Stimulated activated CD8-positive, alpha-beta memory T cell treated with anti-CD3 and anti-CD28 coated beads, Interleukin-2, amount 100 ng/mL, for 48 hours (primary cell): ENCODE results near the gene CD69.
"Not testable (repeated sequence)": the region's sequence is repeated elsewhere in the genome, so short reads cannot be mapped to it uniquely, and the experiment has no call there.

Source experiments
- DNase-seq, 2 donors: peaks; one replicate each; pipeline ENCODE4 v3.0.0-alpha.2; 2020; ENCODE audit warnings: low read depth in 2 of 2

CD69 gene

DNA sequence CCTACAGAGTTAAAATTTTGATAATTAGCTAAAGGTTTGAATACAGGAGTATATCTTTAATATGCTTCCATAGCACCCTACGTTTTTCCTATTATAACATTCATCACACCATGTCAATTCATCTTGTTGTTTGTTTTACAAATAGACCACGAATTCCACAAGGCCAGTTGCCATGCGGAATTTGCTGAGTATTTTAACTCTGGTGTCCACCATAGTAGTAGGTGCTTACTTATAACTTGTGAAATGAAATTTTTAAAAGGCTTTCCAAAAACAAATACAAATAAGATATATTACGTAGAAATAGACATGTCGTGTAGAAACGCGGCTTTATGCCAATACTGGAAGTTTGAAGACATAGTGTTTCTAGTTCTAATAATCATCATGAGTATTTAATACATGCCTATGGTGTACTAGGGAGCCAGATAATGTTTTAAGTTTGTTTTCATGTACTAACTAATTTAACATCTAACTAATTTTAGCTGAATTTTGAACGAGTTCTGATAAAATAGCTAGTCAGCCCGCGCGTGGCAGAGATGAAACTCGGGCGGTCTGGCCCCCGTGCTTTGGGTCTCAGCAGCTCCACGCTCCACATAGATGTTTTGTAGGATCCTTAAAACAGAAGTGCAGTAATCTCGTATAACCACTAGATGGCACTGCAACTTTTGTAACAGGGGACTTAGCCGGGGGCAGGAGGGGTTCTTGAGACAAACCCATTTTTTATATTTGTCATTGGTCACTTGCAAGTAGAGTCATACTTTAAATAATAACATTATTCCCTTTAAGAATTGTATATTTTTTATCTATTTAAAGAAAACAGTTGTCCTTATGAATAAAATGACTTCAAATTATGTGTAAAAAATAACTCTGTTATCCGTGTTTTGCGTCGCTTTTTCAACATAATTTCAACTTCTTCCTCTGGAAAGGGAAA, 10.2 kb downstream of the CD69 start:
- no peak for DNase-seq

DNA sequence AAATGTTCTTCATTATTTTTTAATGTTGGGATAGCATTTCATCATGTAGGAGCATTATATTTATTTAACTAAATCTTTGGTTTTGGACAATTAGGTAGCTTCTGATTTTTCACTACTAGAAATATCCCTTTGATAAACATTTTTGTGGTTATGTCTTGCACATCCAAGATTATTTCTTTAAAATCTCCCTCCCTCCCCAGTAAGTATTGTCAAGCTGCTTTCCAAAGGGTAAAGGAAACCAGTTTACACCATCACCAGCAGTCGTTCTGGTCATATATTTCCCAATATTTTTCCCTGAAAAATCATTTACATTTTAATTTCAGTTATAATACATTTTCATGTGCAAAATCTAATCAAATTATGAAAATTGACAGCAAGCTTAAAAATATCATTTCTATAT, 11.1 kb downstream of the CD69 start:
- DNase-seq, result no peak

DNA sequence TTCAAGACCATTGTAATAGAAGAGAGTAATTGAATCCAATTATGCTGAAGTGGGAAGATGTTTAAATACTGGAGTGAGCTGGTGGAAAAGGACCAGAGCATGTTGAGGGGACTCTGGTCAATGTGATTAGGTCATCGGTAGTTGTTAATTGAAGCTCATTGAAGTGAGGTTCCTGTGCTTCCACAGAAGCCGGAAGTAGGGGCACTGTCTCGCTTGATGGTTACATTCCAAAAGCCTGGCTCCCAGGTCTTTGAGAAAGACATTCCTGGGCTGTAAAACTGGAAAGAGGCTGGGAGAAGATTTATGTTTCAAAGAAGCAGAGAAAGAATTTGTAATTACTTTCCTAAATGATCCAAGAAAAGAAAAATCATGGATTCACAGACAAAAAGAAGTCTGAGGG, 15.5 kb downstream of the CD69 start:
- no peak for DNase-seq

DNA sequence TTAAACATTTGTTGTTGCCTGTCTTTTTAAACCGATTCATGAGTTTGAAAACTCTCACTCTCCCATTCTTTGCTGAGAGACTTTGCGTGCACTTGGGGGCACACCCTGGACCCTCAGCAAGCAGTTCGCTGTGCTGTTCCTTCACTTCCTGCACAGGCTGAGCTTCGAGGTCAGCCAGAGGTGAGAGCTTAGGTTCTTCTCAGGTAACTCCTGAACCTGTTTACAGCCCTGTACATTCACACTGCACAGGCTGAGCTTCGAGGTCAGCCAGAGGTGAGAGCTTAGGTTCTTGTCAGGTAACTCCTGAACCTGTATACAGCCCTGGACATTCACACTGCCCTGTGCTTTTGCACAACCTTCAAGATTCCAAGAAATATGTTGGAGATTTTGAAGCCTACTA, 18.0 kb downstream of the CD69 start:
- DNase-seq, result no peak

DNA sequence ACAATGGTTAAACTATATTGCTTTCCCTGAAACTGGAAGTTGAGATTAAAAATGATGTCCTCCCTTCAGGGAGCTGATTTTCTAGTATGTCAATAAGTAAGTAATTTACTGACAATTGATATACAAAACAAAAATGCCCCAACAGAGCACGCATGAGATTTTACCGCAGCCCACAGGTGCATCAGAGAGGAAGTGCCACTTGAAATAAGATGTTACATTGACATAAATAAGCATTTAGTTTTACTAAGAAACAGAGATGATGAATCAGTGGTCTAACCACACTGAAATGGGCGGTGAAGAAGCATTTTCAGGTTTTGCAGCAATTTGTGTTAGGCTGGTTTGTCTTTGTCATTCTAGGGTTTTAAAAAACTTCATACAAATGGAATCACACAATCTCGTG, 19.0 kb downstream of the CD69 start:
- peak in 1 of 2 donors; percentile 51 for DNase-seq

DNA sequence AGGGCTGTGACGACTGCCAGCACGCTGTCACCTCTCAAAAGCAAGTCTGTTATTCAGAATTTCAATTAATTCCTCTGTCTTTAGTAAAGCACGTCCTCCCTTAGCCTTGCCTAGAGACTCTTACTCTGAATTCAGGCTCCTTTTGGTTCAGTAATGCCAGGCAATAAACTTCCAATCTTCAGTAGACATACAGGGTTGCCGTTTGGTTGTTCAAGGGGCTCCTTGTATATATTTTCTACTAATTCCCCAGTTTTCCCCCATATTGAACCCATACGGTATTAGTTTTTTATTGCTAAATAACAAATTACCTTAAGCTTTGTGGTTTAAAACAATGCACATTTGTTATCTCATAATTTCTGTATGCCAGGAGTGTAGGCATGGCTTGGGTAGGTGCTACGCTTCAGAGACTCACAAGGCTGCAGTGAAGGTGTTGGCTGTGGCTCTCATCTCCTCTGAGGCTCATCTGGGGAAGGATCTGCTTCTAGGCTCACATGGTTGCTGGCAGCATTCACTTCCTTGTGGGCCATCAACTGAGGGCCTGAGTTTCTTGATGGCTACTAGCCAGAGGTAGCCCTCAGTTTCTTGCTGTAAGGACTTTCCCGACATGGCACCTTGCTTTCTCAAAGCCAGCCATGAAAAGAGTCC, 20.5 kb downstream of the CD69 start:
- no peak for DNase-seq

DNA sequence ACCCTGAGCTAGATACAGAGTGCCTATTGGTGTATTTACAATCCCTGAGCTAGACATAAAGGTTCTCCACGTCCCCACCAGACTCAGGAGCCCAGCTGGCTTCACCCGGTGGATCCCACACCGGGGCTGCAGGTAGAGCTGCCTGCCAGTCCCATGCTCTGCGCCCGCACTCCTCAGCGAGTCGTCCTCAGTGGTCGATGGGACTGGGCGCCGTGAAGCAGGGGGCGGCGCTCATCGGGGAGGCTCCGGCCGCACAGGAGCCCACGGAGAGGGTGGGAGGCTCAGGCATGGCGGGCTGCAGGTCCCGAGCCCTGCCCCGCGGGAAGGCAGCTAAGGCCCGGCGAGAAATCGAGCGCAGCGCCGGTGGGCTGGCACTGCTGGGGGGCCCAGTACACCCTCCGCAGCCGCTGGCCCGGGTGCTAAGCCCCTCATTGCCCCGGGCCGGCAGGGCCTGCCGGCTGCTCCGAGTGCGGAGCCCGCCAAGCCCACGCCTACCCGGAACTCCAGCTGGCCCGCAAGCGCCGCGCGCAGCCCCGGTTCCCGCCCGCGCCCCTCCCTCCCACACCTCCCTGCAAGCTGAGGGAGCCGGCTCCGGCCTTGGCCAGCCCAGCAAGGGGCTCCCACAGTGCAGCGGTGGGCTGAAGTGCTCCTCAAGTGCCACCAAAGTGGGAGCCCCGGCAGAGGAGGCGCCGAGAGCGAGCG, 21.1 kb downstream of the CD69 start:
- not testable (repeated sequence) for DNase-seq

DNA sequence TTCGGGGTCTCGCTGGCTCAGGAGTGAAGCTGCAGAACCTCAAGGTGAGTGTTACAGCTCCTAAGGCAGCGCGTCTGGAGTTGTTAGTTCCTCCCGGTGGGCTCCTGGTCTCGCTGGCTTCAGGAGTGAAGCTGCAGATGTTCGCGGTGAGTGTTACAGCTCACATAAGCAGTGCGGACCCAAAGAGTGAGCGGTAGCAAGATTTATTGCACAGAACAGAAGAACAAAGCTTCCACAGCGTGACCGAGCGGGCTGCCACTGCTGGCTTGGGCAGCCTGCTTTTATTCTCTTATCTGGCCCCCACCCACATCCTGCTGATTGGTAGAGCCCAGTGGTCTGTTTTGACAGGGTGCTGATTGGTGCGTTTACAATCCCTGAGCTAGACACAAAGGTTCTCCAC, 21.8 kb downstream of the CD69 start:
- not testable (repeated sequence) for DNase-seq

DNA sequence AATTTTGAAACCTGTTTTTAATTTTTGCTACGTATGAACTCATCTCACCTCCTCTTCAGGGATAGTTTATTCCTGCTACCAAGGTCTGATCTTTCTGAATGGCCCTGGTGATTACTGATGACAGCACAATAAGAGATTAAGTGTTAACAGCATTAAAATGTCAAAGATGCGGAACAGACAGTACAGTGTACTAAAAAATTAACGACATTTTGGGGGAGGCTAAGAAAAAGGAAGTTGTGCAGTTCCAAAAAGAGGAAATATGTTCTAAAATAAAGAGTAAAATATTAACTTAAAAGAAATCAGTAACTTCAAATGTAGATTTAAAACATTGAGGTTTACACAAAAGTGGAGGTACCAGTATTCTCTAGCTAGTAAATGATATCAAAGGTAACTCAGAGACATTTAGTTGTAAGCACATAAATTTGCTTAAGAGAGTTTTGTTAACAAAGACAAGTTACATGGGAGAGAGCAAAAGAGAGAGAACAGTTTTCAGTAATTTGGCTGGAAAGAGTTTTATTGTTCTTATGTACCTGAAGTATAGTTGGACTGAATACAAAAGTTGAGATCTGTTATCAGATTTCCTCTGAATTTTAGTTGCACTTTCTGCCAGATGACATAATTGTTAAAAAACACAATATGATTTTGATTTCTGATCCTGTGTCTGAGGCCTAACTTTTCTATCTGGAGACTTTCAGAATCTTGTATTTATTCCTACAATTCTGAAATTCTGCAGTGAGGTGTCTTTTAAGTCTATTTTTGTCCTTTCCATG, 23.6 kb downstream of the CD69 start:
- no peak for DNase-seq

DNA sequence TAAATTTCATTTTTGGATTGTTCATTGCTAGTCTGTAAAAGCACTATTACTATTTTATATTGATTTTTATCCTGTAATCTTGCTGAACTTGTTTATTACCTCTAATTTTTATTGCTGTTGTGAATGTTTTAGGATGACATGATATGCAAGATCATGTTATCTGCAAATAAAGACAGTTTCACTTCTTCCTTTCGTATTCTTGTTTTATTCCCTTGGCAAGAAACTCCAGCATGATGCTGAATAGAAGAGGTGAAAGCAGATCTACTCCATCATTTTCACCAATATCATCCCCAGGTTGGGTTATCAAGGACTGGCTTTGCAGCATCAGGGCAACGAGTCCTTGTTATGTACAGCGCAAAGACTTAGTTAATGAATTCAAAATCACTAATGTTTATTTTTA, 25.1 kb downstream of the CD69 start:
- DNase-seq, result no peak

DNA sequence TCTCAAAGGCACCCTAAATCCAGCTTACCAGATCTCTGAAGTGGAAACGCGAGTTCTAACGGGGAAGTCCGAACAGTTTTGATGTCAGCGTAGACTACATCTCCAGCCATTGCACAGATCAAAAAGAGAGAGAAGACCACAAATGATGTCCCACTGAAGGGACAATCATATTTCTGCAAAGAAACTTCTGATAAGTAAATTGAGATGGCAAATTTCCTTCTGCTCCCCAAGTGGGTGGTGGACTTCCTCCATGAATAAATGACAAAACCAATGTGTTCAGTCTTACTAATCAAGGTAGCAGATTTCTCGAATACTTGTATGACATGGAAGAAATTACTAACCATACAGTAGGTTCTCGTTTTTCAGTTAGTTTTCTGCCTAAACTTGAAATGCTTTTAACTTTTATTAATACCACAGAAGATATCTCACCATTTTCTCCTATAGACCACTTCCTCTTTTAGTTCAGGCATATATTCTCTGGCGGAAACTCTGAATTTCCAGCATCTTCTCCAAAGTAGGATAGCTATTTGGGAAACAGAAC, 27.7 kb downstream of the CD69 start, which contains the start of gene CLECL1:
Gene CLECL1 (minus strand): TSS at position 177 of the 541 bp plus-strand sequence.
- DNase-seq, result no peak

DNA sequence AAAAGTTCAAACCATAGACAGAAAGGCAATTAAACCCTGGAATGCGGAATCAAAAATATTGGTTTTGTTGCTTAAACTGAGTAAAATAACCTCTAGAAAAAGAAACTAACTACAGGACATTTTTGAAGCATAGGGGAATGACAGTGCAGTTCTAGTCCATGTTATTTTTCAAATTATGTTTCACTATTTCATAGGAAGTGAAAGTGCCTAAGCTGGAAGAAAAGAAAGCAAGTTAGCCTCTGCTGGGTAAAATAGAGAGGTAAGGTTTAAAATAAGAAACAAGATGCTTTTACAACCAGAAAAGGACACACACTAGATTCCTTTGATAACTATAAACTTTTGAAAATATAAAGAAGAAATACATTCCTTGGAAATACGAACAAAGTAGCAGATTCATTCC, 28.9 kb downstream of the CD69 start:
- no peak for DNase-seq

DNA sequence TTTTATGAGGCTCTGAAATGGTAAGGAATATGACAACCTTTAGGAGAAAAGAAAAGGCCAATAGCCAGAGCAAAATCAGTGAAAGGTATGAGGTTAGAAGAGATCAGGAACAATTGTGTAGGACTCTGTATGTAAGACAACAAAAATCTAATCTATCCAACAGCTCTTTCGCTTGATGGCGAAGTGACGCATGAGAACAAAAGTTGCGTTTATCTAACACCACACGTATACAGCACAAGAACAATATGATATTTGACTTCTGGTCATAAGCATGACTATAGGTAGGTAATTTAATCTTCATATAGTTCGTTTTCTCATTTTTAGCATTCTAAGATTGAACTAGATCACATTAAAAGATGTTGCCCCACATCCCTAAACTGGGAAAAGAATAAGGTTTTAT, 29.3 kb downstream of the CD69 start:
- no peak for DNase-seq

DNA sequence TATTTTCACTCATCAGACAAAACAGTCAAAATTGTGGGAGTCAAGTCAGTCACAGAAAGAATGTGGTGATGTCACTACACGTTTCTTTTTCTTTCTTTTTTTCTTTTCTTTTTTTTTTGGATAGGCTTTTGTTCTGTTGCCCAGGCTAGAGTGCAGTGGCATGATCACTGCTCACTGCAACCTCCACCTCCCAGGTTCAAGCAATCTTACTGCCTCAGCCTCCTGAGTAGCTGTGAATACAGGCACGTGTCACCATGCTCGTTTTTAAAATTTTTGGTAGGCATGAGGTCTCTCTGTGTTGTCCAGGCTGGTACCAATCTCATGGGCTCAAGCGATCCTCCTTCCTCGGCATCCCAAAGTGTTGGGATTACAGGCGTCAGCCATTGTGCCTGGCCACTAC, 30.1 kb downstream of the CD69 start:
- DNase-seq, result no peak

DNA sequence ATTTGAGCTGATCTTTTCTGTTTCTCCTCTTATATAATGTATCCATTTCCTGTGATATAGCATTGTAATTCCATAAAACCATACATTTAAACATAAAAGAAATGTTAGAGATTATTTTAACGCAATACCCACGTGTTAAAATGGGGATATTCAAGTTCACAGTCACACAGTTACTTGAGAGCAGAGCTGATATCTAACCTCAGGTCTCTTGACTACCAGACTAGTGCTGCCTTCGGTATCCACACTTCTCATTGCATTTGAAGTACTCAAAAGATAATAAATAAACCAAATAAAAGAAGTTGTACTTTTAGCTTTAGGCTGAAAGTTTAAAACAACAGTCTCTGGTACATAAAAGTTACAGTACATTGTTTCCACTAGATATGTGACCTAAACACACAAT, 30.7 kb downstream of the CD69 start:
- no peak for DNase-seq

DNA sequence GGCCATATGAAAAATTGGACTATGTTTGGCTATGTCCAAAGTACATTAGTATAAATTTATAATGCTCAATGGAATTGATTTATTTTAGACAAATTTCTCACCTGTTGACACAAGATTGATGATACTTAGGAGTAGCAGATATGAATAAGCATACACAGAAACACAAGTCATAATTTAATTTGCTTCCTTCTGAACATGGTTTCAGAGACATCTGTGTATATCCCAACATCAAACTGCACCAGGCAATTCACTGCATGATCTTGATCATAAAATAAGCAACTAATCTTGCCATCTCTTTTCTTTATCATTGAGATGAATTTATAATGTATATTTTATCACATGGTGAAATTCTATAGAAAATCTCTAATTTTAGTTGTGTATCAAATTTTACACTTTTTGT, 31.6 kb downstream of the CD69 start:
- DNase-seq, result no peak

DNA sequence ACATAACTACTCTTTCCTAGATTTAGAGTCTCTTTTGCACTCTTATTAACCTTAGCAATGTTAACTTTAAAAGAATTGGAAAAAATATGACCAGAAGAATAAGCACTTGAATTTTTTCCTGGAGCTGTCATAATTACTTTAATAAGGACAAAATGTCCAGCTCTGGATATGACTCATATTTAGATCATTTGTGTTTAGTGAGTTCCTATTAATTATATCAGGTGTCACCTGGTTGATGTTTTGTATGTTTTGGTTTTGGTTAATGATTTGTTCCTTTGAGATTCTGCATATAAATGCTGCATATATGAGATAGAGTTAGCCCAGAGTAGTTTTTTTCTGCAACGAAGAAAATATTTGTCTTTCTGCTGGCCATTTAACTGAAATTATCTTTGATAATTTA, 32.9 kb downstream of the CD69 start:
- no peak for DNase-seq

DNA sequence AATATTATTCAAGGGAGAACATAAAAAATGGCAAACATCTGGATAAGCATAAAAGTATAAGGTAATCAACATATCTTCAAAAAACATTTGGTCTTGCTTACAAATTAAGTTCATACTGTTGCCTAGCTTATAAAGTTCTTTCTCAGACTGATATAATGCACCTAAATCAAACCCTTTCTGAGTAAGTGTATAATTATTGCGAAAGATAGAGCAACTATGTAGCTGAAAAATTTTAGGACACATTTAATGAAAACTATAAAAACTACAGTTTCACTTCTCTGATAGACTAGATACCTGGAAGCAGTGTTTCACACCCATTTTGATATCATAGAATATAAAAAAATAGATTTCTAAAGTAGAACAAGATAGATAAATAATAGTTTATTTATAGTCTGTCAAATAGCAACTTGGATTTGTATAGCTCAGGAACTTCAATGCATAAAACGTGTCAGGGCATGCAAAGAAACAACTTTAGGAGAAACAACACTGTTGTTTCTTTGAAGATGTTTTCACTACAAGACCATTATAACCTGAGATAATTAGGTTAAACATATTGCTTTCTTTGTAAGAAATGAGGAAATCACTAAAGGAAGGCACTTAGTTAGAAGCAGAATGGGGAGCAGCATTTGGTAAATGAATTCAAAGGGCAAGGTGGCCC, 35.4 kb downstream of the CD69 start:
- no peak for DNase-seq

DNA sequence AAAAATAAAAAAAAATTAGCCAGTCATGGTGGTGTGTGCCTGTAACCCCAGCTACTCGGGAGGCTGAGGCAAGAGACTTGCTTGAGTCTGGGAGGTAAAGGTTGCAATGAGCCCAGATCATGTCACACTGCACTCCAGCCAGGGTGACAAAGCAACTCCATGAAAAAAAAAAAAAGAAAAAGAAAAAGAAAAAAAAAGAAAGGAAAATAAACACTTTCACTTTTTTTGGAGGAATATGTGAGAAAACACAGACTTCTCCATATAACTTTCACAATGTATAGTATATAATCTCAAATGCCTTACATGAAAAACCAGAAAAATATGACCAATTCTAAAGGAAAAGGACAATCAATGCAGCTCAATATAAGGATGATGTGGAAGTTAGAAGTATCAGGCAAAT, 36.7 kb downstream of the CD69 start:
- no peak for DNase-seq

DNA sequence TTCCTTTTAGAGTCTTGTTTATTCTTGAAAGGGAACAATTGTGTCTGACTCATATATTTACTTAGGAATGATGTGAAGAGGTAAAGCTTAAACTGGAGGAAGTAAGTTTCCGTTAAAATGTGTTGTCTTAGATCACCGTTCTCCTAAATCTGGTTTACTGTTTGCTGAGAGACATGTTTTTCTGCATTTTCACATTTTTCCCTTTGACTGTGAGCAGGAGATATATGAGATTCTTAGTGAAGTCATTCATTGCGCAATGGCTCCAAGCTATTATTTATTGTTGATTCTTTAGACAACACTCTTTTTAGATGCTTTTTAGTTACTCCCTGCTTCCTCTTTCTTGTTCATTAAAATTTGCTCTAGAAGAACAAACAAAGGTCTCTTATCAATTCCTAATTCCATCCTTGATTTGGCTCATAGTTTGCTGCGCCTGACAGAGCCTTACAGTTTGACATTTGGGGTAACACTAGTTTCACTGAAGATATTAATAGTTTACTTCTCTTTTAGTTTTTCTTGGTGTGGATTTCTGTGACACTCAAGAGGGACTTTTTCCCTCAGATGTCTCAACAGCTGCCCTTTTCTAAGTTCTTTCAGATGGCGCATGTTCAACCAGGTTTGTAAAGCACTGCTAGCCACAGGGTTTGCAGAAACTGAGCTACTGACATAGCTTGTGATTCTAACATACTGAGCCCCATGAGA, 39.2 kb downstream of the CD69 start:
- DNase-seq, result no peak
